SK-N-SH (cell line): ENCODE data around the gene PLEKHF1.

Source experiments
- ELF1 ChIP-seq: IDR thresholded peaks from 2 replicates; pipeline ENCODE4 v1.4.0; 2012
- EP300 ChIP-seq, 2 experiments: IDR thresholded peaks; 2 replicates each; pipeline versions ENCODE4 v1.4.0 to v1.6.1; 2012; ENCODE audit warnings: borderline replicate concordance in 1 of 2, low read depth in 1 of 2, low read length in 1 of 2
- GABPA ChIP-seq: IDR thresholded peaks from 2 replicates; pipeline ENCODE4 v1.4.0; 2012; ENCODE audit warnings: low read depth, mild to moderate bottlenecking
- JUND ChIP-seq: IDR thresholded peaks from 2 replicates; pipeline ENCODE4 v1.4.0; 2012
- NFIC ChIP-seq: IDR thresholded peaks from 2 replicates; pipeline ENCODE4 v1.4.0; 2012; ENCODE audit warnings: borderline replicate concordance
- RAD21 ChIP-seq: IDR thresholded peaks from 2 replicates; pipeline ENCODE4 v1.6.1; 2012; ENCODE audit warnings: mild to moderate bottlenecking, low read length
- RFX5 ChIP-seq: IDR thresholded peaks from 2 replicates; pipeline ENCODE4 v1.6.1; 2012; ENCODE audit warnings: mild to moderate bottlenecking, improper control_type of control experiment, low read length
- SIN3A ChIP-seq: IDR thresholded peaks from 2 replicates; pipeline ENCODE4 v1.6.1; 2012; ENCODE audit warnings: low read depth, mild to moderate bottlenecking, low read length, moderate library complexity, borderline replicate concordance
- TAF1 ChIP-seq: IDR thresholded peaks from 2 replicates; pipeline ENCODE4 v1.6.1; 2012; ENCODE audit warnings: low read depth, mild to moderate bottlenecking, low read length, moderate library complexity, borderline replicate concordance
- TEAD4 ChIP-seq: IDR thresholded peaks from 2 replicates; pipeline ENCODE4 v1.4.0; 2012; ENCODE audit warnings: mild to moderate bottlenecking, borderline replicate concordance; ENCODE audit not compliant: insufficient read depth
- TF ChIP-seq, protein P1 (sequence below): fragments of 200-600 bp; sonication (generic); IDR thresholded peaks from 2 replicates; pipeline ENCODE4 v1.6.1; 2017; ENCODE audit warnings: antibody characterized with exemption, mild to moderate bottlenecking, moderate library complexity
- TF ChIP-seq, protein P2 (sequence below): fragments of 150-350 bp; IDR thresholded peaks from 2 replicates; pipeline ENCODE4 v1.6.1; 2017; ENCODE audit warnings: antibody characterized with exemption, low read length, low read depth, borderline replicate concordance
- TF ChIP-seq, protein P3 (sequence below): IDR thresholded peaks from 2 replicates; pipeline ENCODE4; 2012
- TF ChIP-seq, protein P4 (sequence below): IDR thresholded peaks from 2 replicates; pipeline ENCODE4 v1.6.1; 2012; ENCODE audit warnings: mild to moderate bottlenecking, low read depth, low read length, moderate library complexity

DNA sequence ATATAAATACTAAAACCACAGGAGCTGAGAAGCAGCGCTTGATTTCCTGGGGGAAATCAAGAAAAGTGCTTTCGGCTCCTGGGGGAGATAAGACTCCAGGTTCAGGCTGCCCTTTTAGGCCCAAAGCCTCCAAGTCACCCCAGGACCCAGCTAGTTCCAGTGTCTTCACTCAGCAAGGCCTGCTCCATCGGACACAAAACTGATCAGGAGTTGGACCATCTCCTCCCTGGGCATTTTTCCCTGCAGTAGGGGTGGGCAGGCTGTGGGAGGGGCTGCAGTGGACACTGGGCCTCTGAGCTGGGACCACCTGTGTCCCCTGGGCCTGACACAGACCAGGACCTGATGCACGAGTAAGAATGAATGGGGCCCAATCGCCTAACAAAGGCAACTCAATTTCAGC is 34.6 kb downstream of the PLEKHF1 start:
- TF ChIP-seq GABPA (no peak), EP300 (IDR thresholded peaks at IDR 0.05; ENCODE audit: borderline replicate concordance in 1 of 2, low read depth in 1 of 2, low read length in 1 of 2) (no peak), NFIC (no peak), SIN3A (no peak), TAF1 (no peak), RFX5 (no peak), RAD21 (no peak), ELF1 (no peak), JUND (no peak), TEAD4 (no peak)
- TF ChIP-seq, protein P1, sequence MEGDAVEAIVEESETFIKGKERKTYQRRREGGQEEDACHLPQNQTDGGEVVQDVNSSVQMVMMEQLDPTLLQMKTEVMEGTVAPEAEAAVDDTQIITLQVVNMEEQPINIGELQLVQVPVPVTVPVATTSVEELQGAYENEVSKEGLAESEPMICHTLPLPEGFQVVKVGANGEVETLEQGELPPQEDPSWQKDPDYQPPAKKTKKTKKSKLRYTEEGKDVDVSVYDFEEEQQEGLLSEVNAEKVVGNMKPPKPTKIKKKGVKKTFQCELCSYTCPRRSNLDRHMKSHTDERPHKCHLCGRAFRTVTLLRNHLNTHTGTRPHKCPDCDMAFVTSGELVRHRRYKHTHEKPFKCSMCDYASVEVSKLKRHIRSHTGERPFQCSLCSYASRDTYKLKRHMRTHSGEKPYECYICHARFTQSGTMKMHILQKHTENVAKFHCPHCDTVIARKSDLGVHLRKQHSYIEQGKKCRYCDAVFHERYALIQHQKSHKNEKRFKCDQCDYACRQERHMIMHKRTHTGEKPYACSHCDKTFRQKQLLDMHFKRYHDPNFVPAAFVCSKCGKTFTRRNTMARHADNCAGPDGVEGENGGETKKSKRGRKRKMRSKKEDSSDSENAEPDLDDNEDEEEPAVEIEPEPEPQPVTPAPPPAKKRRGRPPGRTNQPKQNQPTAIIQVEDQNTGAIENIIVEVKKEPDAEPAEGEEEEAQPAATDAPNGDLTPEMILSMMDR = no peak
- TF ChIP-seq, protein P2, sequence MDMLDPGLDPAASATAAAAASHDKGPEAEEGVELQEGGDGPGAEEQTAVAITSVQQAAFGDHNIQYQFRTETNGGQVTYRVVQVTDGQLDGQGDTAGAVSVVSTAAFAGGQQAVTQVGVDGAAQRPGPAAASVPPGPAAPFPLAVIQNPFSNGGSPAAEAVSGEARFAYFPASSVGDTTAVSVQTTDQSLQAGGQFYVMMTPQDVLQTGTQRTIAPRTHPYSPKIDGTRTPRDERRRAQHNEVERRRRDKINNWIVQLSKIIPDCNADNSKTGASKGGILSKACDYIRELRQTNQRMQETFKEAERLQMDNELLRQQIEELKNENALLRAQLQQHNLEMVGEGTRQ = no peak
- TF ChIP-seq, protein P3, sequence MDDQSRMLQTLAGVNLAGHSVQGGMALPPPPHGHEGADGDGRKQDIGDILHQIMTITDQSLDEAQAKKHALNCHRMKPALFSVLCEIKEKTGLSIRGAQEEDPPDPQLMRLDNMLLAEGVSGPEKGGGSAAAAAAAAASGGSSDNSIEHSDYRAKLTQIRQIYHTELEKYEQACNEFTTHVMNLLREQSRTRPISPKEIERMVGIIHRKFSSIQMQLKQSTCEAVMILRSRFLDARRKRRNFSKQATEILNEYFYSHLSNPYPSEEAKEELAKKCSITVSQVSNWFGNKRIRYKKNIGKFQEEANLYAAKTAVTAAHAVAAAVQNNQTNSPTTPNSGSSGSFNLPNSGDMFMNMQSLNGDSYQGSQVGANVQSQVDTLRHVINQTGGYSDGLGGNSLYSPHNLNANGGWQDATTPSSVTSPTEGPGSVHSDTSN = no peak
- TF ChIP-seq, protein P4, sequence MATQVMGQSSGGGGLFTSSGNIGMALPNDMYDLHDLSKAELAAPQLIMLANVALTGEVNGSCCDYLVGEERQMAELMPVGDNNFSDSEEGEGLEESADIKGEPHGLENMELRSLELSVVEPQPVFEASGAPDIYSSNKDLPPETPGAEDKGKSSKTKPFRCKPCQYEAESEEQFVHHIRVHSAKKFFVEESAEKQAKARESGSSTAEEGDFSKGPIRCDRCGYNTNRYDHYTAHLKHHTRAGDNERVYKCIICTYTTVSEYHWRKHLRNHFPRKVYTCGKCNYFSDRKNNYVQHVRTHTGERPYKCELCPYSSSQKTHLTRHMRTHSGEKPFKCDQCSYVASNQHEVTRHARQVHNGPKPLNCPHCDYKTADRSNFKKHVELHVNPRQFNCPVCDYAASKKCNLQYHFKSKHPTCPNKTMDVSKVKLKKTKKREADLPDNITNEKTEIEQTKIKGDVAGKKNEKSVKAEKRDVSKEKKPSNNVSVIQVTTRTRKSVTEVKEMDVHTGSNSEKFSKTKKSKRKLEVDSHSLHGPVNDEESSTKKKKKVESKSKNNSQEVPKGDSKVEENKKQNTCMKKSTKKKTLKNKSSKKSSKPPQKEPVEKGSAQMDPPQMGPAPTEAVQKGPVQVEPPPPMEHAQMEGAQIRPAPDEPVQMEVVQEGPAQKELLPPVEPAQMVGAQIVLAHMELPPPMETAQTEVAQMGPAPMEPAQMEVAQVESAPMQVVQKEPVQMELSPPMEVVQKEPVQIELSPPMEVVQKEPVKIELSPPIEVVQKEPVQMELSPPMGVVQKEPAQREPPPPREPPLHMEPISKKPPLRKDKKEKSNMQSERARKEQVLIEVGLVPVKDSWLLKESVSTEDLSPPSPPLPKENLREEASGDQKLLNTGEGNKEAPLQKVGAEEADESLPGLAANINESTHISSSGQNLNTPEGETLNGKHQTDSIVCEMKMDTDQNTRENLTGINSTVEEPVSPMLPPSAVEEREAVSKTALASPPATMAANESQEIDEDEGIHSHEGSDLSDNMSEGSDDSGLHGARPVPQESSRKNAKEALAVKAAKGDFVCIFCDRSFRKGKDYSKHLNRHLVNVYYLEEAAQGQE = no peak
